Renal cortical epithelial cell (primary cell): Measurements from ENCODE around the gene KCNJ16. TPM values are rescaled to one million over a fixed set of nuclear protein-coding genes. Genes with fewer than 3 reads are reported as not detected.
A peak's percentile ranks its signal among the peaks of the same experiment; 100 is the strongest.

Experiments
- DNase-seq: peaks from one replicate; pipeline ENCODE4 v3.0.0-alpha.2; 2011; ENCODE audit warnings: low read depth
- total RNA-seq: library from RNA; depleted of rRNA; stranded (reverse); fragments of >200 nt; gene quantifications from 2 replicates; pipeline ENCODE4 v1.2.3, GENCODE V29; 2014

The KCNJ16 gene
- total RNA-seq, 1 donor from 2014 or later = 345 TPM

- no peak for DNase-seq
Observed at GRCh38 chr17:70070305-70071027, 4.6 kb upstream of the KCNJ16 start.

GRCh38 chr17:70071127-70071526 is 3.9 kb upstream of the KCNJ16 start:
- no peak for DNase-seq

DNA sequence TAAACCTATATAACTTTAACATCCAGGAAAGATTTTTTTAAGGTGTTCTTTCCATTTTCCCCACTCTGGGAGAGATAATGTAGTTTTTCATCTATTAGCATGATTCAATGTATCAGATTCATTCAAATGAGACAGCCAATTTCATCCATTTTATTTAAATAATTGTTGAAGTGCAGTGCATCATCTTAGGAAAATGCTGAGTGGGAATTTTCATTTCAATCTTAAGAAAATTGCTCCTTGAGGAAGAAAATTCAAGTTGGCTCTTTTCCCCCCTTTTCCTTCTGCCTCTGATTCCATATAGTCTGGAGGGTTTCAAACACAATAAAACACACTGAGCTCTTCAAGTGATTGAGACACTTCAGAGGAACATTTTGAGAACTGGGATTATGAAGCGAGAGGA is 3.4 kb upstream of the KCNJ16 start:
- no peak for DNase-seq

- DNase-seq = peak; percentile 57
Observed at GRCh38 chr17:70072546-70073309, 2.3 kb upstream of the KCNJ16 start.

DNA sequence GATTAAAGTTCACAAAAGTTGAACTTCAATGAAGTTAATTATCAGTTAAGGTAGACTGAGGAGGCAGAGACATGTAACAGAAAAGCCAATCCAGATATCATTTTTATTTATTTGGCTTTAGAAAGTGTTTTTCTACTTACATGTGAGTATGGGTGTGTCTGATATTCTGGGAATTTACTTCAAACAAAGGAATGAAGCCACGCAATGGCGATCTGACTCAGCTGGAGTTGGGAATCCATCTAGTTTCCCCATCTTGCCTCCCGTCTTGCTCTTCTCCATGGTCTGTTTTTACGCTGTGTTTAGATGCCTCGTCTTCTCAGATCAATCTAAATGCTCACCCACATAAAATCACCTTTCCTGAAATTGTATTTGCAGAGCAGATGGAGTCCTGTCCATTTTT is 1.7 kb upstream of the KCNJ16 start:
- peak; percentile 75 for DNase-seq

DNA sequence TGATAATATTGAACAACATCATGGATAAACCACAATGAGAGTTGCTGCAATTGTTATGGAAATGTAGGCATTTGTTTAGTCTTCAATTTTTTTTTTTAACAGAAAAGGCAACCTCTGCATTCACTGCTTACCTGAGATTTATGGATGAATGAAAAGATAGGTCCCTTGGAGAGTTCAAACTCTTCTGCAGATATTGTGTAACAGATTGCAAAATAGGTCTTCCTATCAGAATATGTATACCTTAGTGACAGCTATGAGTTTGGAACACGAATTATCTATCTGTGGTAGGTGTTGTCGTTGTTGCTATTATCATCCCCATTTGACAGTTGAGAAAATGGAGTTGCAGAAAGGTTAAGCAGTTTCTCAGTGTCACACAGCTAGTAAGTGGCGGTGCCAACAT is 1.2 kb upstream of the KCNJ16 start:
- DNase-seq = no peak

DNA sequence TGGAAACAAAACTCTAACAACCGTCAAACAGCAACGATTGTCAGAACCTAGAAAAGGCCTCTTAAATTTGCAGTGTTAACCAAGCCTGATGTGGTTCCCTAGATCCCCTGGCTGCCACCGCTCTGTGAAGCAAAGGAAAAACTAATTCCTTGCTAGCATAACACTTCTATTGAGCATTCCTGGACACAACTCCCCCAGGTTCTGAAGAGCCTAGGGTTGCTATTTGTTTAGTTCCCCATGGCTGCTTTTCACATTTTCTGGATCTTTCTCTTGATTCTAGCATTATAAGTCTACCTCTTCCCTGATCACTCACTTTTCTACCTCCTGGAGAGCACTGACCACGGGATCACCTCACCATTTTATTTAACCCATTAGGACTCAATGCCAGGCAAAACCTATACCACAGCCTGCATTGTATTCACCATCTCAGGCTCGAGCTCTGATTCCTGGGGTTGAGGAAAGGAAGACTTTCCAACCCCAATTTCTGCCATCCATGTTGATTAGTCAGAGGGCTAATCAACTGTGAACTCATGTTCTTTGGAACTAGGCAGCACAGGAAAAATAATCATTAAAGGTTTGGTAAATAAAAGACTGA is 692 bp upstream of the KCNJ16 start:
- DNase-seq = peak; percentile 96

DNA sequence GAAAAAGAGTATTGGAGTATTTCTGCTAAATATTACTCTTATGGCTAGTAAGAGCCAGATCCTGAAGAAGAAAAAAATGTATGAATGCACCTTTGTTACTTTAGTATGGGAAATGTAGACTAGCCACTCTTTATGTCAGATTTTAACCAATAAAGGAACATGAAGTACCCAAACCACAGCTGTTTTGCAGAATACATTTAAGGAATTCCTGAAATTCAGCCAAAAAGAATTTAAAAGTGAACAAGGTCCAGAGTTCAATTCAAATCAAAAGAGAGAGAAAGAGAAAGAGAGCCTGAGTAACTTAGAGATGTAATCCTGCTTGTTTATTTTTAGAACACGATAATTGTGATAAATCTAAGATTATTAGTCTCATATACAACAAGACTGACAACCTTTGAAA is 1.2 kb downstream of the KCNJ16 start:
- DNase-seq = peak; percentile 61

GRCh38 chr17:70076831-70077230 is 1.8 kb downstream of the KCNJ16 start:
- peak; percentile 67 for DNase-seq

DNA sequence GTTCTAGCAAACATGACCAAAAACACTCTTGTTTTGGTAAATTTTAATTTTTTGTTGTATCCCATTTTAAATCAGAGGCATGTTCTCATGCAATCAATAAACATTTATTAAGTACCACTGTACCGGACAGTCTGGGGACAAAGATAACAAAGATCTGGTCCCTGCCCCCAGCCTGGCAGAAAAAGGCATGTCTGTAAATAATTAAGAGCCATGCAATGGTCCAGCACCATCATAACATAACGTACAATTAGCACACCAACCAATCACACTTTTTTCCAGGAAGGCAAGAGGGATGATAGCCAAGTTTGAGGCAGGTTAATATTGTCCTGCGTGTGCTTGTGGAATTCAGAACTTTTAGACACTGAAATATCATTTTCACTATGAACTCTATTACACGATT is 3.5 kb downstream of the KCNJ16 start:
- DNase-seq = peak; percentile 66

GRCh38 chr17:70078994-70079531 is 4.0 kb downstream of the KCNJ16 start:
- DNase-seq = no peak

GRCh38 chr17:70080541-70081347 is 5.7 kb downstream of the KCNJ16 start:
- peak; percentile 58 for DNase-seq

DNA sequence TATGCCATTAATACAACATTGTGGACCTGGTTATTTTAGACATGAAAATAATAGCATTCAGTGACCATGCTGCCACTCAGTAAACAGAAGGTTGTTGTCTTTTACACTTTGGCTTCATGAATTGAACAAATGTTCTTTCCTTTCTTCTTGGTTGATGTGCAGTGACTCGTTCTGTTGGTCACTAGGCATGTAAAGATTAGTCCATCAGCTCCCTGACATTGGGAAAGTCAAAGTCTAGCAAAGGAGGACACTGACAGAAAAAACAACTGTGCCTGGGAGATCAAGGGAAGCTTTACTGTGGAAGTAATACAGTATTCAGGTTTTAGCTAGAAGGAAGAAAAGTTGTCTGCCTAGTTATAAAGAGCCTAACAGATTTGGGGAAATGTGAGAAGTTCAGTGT is 6.9 kb downstream of the KCNJ16 start:
- peak; percentile 56 for DNase-seq

- no peak for DNase-seq
Observed at GRCh38 chr17:70084476-70084875, 9.5 kb downstream of the KCNJ16 start.

DNA sequence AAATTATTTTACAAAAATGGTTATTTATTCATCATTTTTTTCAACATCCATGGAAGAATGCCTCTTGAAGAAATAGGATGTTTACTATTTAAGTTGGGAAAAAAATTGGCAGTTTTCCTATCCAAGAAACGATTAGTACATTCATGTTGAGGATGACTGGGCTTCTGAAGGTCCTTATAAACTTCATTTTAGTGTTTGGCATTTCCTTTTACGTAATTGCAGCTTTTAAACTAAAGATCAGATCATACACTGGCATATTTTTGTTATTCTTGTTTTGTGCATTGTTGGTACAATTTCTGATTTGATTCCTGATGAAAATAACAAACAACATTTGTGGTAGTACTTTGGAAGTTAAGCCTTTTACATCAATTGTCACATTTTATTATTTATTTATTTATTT is 11.5 kb downstream of the KCNJ16 start:
- no peak for DNase-seq

DNA sequence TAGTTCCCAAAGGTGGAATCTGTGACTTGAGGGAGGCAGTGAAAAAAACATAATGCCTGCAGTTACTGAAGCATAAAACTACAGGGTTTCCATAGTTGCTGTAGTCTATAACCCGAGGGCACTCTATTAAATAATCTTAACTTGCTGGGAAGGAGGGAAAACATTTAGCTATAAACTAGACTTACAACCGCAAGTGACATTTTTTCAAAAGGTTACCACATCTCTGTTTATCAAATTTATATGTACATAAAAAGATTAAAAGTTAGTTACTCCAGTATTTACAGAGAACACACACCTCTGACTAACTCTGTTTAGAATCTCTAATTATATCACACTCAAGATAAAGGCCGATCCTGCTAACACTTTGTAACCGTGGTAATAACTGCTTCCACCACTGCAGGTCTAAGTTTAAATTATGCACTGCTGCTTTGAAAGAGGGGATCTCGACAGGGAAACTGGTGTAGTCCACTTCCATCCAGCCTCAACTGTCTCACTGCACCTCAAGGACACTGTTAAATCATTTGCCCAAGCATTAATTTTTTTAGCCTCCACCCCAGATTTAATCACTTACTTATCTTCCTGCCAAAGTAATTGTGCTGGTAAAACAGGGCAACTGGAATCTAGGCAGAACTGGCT is 14.6 kb downstream of the KCNJ16 start:
- DNase-seq = peak; percentile 94

DNA sequence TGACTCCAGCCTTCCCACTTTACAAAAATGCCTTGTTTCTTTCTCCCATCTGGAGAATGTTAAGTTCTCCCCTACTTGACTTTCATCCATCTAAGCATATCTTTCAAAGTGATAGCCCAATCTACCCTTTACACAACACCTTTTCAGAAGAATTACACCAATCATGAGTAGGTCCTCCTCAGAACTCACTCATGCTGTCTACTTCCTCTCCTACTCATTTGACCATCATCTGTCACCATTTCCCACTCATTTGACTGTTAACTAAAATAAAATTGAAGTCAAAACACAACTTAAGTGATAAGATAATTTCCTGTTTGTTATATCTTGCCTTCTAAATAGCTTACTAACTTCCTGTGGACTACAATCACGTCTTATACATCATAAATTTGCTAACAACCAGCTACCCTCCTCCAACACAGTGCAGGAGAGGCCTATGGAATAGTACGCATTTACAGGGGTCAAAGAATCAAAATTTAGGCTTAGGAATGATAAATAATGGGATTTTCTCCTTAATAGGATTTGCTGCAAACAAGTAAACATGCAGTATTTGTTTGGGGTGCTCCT is 16.1 kb downstream of the KCNJ16 start:
- DNase-seq = no peak

DNA sequence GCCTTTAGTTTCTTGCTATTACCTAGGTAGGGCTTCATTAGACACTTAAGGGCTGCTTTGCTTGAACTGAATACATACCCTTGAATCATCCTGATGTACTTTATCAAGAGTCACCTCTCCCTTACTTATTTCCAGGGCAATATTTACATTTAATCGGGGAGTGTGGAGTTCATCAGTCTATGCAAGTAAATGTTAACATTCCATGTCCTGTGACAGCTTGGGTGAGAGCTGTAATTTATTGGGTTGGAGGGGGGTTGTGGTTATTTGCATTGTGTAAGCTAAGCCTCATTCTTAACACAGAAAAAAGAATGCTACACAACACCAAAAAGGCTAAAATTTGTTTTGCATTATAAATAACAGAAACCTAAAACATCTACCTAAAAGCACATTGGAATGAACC is 16.7 kb downstream of the KCNJ16 start:
- no peak for DNase-seq

DNA sequence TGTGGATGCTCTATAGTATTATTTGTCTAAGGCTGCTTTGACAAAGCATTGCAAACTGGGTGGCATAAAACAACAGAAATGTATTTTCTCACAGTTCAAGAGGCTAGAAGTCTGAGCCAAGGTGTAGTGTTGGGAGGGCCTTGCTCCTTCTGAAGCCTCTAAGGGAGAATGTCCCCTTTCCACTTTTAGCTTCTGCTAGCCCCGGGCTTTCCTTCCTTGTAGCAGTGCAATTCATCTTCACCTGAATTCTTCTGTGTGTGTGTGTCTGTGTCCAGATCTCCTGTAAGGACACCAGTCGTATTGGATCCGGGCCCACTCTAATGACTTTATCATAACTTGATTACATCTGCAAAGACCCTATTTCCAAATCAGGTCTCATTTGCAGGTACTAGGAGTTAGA is 18.1 kb downstream of the KCNJ16 start:
- DNase-seq = no peak

GRCh38 chr17:70095455-70095854 is 20.4 kb downstream of the KCNJ16 start:
- no peak for DNase-seq

GRCh38 chr17:70096861-70097260 is 21.8 kb downstream of the KCNJ16 start:
- no peak for DNase-seq
